Smooth muscle cell (in vitro differentiated cells): Measurements from ENCODE around the gene NDUFS3. TPM values are rescaled to one million over a fixed set of nuclear protein-coding genes. Genes with fewer than 3 reads are reported as not detected.

Experiments used
- DNase-seq: peaks from one replicate; lab custom pipeline; 2025; ENCODE audit not compliant: unreplicated experiment; lab: John Stamatoyannopoulos, UW
- H2AFZ ChIP-seq: fragments of 200-600 bp; sonication (generic); 2 replicates; pipeline ENCODE4 v1.6.0; 2016; ENCODE audit warnings: antibody characterized with exemption, low read depth, mild to moderate bottlenecking
- H3F3A ChIP-seq: fragments of 200-600 bp; sonication (generic); 2 replicates; pipeline ENCODE4 v1.6.0; 2017; ENCODE audit warnings: antibody characterized with exemption, low read depth
- H3K27ac ChIP-seq: fragments of 200-600 bp; sonication (generic); 2 replicates; pipeline ENCODE4 v1.5.1; 2016; ENCODE audit warnings: low read depth, mild to moderate bottlenecking
- H3K27me3 ChIP-seq: fragments of 200-600 bp; sonication (generic); 2 replicates; pipeline ENCODE4 v1.6.1; 2016; ENCODE audit warnings: low read depth, mild to moderate bottlenecking
- H3K36me3 ChIP-seq: fragments of 200-600 bp; sonication (generic); 2 replicates; pipeline ENCODE4 v1.5.1; 2016; ENCODE audit warnings: low read depth
- H3K4me1 ChIP-seq: fragments of 200-600 bp; sonication (generic); 2 replicates; pipeline ENCODE4 v1.5.1; 2016; ENCODE audit warnings: low read depth
- H3K4me2 ChIP-seq: fragments of 200-600 bp; sonication (generic); 2 replicates; pipeline ENCODE4 v1.6.0; 2016; ENCODE audit warnings: mild to moderate bottlenecking
- H3K4me3 ChIP-seq: fragments of 200-600 bp; sonication (generic); 2 replicates; pipeline ENCODE4 v1.5.1; 2016; ENCODE audit warnings: mild to moderate bottlenecking
- H3K79me2 ChIP-seq: fragments of 200-600 bp; sonication (generic); 2 replicates; pipeline ENCODE4 v1.6.0; 2016; ENCODE audit warnings: low read depth, mild to moderate bottlenecking
- H3K9ac ChIP-seq: fragments of 200-600 bp; sonication (generic); 2 replicates; pipeline ENCODE4 v1.6.0; 2016; ENCODE audit warnings: low read depth
- H3K9me3 ChIP-seq: fragments of 200-600 bp; sonication (generic); replicated peaks from 2 replicates; pipeline ENCODE4 v1.5.1; 2016; ENCODE audit warnings: low read depth
- H4K20me1 ChIP-seq: fragments of 200-600 bp; sonication (generic); 2 replicates; pipeline ENCODE4 v1.6.0; 2016; ENCODE audit warnings: low read depth
- CTCF ChIP-seq: fragments of 200-600 bp; sonication (generic); IDR thresholded peaks from 2 replicates; pipeline ENCODE4 v1.5.1; 2017; ENCODE audit warnings: borderline replicate concordance, mild to moderate bottlenecking, antibody characterized with exemption; ENCODE audit not compliant: insufficient read depth, poor library complexity, severe bottlenecking
- WGBS: methylation state at CpG from one replicate; pipeline ENCODE4 v1.1.7; 2016; ENCODE audit warnings: low lambda C conversion rate; 5-methylcytosine and 5-hydroxymethylcytosine counted together
- polyA plus RNA-seq: library from polyadenylated mRNA; unstranded; fragments of >200 nt; fragmentation: Nextera tagmentation; extraction: Ambion mirVana; gene quantifications from 2 replicates; pipeline ENCODE4 v1.2.1, GENCODE V29; 2016
- total RNA-seq: library from RNA; depleted of rRNA; stranded (reverse); fragments of >200 nt; gene quantifications from 2 replicates; pipeline ENCODE4 v1.2.3, GENCODE V29; 2014

NDUFS3 gene
- total and polyA plus RNA-seq, 2 experiments from 2014 or later, result 53.8 to 110 TPM

DNA sequence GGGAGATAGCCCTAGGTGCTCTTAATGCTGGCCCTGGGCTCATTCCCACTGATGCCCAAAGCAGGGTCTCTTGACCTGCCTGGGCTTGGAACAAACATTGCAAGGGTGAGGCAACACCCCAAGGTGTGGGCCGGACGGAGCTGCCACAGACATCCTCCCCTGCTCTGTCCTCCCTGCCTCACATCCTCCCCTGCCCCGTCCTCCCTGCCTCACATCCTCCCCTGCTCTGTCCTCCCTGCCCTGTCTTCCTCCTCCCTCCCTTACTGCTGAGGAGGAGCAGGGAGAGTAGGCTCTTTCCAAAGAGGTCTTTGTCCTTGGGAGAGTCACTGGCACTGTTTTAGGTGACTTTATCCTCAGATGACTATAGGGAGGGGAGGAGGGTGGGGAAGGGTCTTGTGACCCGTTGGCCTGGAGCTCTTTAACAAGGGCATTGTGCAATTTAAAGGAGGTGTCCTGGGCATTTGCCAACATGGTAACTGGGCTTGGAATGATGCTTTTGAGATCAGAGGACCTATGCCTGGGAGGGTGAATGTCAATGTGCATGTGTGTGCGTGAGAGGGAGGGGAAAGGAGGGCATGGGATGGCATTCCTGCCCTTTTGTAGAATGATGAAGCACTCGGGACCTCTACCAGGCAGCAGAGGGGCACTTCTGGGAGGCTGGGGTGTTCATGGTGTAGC is 8.3 kb downstream of the NDUFS3 start:
- no peaks in the 10 kb centered on the region for H3K9me3 ChIP-seq
- DNase-seq, result no peak
- TF ChIP-seq CTCF, result no peak
- H3K4me1 ChIP-seq, result no peaks in the 10 kb centered on the region
- H3K79me2 ChIP-seq, result no peaks in the 10 kb centered on the region
- peaks cover 4% of the 10 kb centered on the region for H3K27me3 ChIP-seq
- WGBS, result 80% methylated on average over 6 of the region's 6 CpGs
- no peak overlapping the region for H2AFZ ChIP-seq
- no peaks in the 10 kb centered on the region for H3F3A ChIP-seq
- H3K36me3 ChIP-seq, result peaks cover 5% of the 10 kb centered on the region
- no peaks in the 10 kb centered on the region for H4K20me1 ChIP-seq
- no peak overlapping the region for H3K27ac ChIP-seq
- H3K4me2 ChIP-seq, result no peak overlapping the region
- no peak overlapping the region for H3K9ac ChIP-seq
- H3K4me3 ChIP-seq, result no peak overlapping the region

DNA sequence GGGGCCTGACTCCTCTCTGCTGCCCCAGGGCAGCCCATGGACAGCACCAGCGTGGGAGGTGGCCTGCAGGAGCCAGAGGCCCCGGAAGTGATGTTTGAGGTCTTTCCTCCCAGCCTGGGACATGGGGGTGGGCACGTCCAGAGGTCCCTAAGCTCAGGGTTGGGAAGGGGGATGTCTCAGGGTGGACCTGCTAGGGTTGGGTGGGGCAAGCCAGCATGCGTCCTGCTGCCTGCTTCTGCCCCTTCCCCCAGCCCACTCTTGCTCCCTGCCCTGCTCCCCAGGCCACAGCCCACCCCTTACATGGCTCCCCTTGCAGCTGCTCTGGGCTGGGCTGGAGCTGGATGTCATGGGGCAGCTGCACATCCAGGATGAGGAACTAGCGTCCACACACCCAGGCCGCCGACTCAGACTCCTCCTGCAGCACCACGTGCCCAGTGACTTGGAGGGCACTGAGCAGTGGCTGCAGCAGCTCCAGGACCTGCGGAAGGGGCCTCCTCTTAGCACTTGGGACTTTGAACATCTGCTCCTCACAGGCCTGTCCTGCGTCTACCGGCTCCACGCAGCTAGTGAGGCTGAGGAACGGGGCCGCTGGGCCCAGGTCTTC is 9.0 kb downstream of the NDUFS3 start:
- H3K4me3 ChIP-seq, result no peak overlapping the region
- no peak for DNase-seq
- H3K27ac ChIP-seq, result no peak overlapping the region
- H4K20me1 ChIP-seq, result no peaks in the 10 kb centered on the region
- H3K9me3 ChIP-seq, result no peaks in the 10 kb centered on the region
- peaks cover 10% of the 10 kb centered on the region for H3K27me3 ChIP-seq
- no peaks in the 10 kb centered on the region for H3K36me3 ChIP-seq
- no peaks in the 10 kb centered on the region for H3K79me2 ChIP-seq
- H3F3A ChIP-seq, result no peaks in the 10 kb centered on the region
- H3K4me2 ChIP-seq, result no peak overlapping the region
- no peak overlapping the region for H3K9ac ChIP-seq
- WGBS, result 90% methylated on average over 13 of the region's 14 CpGs
- H3K4me1 ChIP-seq, result no peaks in the 10 kb centered on the region
- no peak for TF ChIP-seq CTCF
- no peak overlapping the region for H2AFZ ChIP-seq

GRCh38 chr11:47589118-47589517 is 10.2 kb downstream of the NDUFS3 start:
- Histone ChIP-seq H3K9me3 (no peaks in the 10 kb centered on the region), H3K4me2 (no peak overlapping the region), H3K9ac (no peak overlapping the region), H3K36me3 (no peaks in the 10 kb centered on the region), H4K20me1 (no peaks in the 10 kb centered on the region), H3K27me3 (peaks cover 23% of the 10 kb centered on the region), H3K4me3 (no peak overlapping the region), H3K79me2 (no peaks in the 10 kb centered on the region), H3K27ac (no peak overlapping the region), H3K4me1 (peaks cover 8% of the 10 kb centered on the region), H3F3A (no peaks in the 10 kb centered on the region), H2AFZ (no peak overlapping the region)
- WGBS, result 88% methylated on average over 11 of the region's 11 CpGs
- TF ChIP-seq CTCF, result no peak
- DNase-seq, result no peak

DNA sequence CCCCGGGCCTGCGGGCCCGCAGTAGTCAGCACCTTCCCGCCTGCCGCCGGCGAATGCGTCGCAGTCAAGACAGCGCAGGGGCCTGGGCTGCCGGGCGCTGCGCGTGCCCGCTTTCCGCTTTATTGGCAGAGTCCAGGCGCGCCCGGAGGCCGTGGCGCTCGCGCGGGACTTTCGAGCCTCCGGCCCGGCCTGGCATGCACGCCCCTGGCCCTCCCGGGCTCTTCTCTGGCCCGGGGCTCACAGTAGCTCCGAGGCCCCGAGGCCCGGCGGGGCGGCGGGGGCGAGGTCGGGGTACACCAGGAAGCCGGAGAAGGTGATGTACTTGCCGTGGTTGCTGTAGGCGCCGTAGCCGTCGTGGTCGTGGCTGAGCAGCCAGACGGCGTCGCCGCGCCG is 10.7 kb downstream of the NDUFS3 start:
- H3K4me1 ChIP-seq, result peaks cover 8% of the 10 kb centered on the region
- H2AFZ ChIP-seq, result no peak overlapping the region
- H3K9me3 ChIP-seq, result no peaks in the 10 kb centered on the region
- H3K27me3 ChIP-seq, result peaks cover 28% of the 10 kb centered on the region
- no peak overlapping the region for H3K27ac ChIP-seq
- no peak overlapping the region for H3K9ac ChIP-seq
- no peak overlapping the region for H3K4me3 ChIP-seq
- H3F3A ChIP-seq, result no peaks in the 10 kb centered on the region
- no peak for DNase-seq
- no peak overlapping the region for H3K4me2 ChIP-seq
- no peaks in the 10 kb centered on the region for H3K36me3 ChIP-seq
- TF ChIP-seq CTCF, result no peak
- H4K20me1 ChIP-seq, result no peaks in the 10 kb centered on the region
- H3K79me2 ChIP-seq, result no peaks in the 10 kb centered on the region
- WGBS, result 94% methylated on average over 49 of the region's 51 CpGs
